HUES48 (cell line): ENCODE results near the gene ERF.

Experiments
- H3K27ac ChIP-seq: one replicate; pipeline ENCODE4 v1.7.0; 2013; ENCODE audit warnings: low read depth, low read length, inconsistent platforms
- H3K27me3 ChIP-seq: 2 replicates; pipeline ENCODE4 v1.6.1; 2013; ENCODE audit warnings: mild to moderate bottlenecking, low read length; ENCODE audit not compliant: control insufficient read depth, insufficient read depth
- H3K36me3 ChIP-seq: 2 replicates; pipeline ENCODE4 v1.6.1; 2013; ENCODE audit warnings: low read length; ENCODE audit not compliant: control insufficient read depth, insufficient read depth
- H3K4me1 ChIP-seq: 2 replicates; pipeline ENCODE4 v1.6.1; 2013; ENCODE audit warnings: mild to moderate bottlenecking, low read length; ENCODE audit not compliant: control insufficient read depth, insufficient read depth
- H3K4me3 ChIP-seq: 2 replicates; pipeline ENCODE4 v1.5.1; 2013; ENCODE audit warnings: mild to moderate bottlenecking, low read depth, low read length
- H3K9ac ChIP-seq: 2 replicates; pipeline ENCODE4 v1.6.1; 2013; ENCODE audit warnings: mild to moderate bottlenecking, low read depth, low read length, moderate library complexity
- H3K9me3 ChIP-seq: 2 replicates; pipeline ENCODE4 v1.6.1; 2013; ENCODE audit warnings: low read length; ENCODE audit not compliant: control insufficient read depth, insufficient read depth

The ERF gene

GRCh38 chr19:42292963-42293362, 38.0 kb upstream of the ERF start:
- Histone ChIP-seq H3K9ac (no peak overlapping the region), H3K27ac (no peak overlapping the region), H3K4me1 (peaks cover 5% of the 10 kb centered on the region; the same call in 1 of the 2 replicates), H3K27me3 (no peaks in the 10 kb centered on the region), H3K36me3 (peaks cover 71% of the 10 kb centered on the region), H3K9me3 (no peaks in the 10 kb centered on the region), H3K4me3 (no peak overlapping the region)

- Histone ChIP-seq H3K27ac (no peak overlapping the region), H3K9me3 (no peaks in the 10 kb centered on the region), H3K36me3 (peaks cover 78% of the 10 kb centered on the region)
These were observed 37.4 kb upstream of the ERF start for GRCh38 chr19:42292042-42292960.

GRCh38 chr19:42291435-42291810, 36.5 kb upstream of the ERF start:
- peaks cover 5% of the 10 kb centered on the region; the same call in 1 of the 2 replicates for H3K4me1 ChIP-seq
- H3K27me3 ChIP-seq, result no peaks in the 10 kb centered on the region
- no peaks in the 10 kb centered on the region for H3K9me3 ChIP-seq
- H3K36me3 ChIP-seq, result peaks cover 75% of the 10 kb centered on the region
- H3K9ac ChIP-seq, result no peak overlapping the region
- no peak overlapping the region for H3K4me3 ChIP-seq
- no peak overlapping the region for H3K27ac ChIP-seq

More at GRCh38 chr19:42292042-42292960, 37.4 kb upstream of the ERF start:
- no peaks in the 10 kb centered on the region for H3K27me3 ChIP-seq
- no peak overlapping the region for H3K9ac ChIP-seq
- H3K4me1 ChIP-seq, result peaks cover 5% of the 10 kb centered on the region; the same call in 1 of the 2 replicates
- H3K4me3 ChIP-seq, result no peak overlapping the region

- H3K27ac ChIP-seq, result no peak overlapping the region
- H3K9ac ChIP-seq, result no peak overlapping the region
- H3K27me3 ChIP-seq, result no peaks in the 10 kb centered on the region
- no peaks in the 10 kb centered on the region for H3K9me3 ChIP-seq
- peaks cover 5% of the 10 kb centered on the region; the same call in 1 of the 2 replicates for H3K4me1 ChIP-seq
- H3K4me3 ChIP-seq, result no peak overlapping the region
- peaks cover 75% of the 10 kb centered on the region for H3K36me3 ChIP-seq
These were observed 35.9 kb upstream of the ERF start for GRCh38 chr19:42290523-42291434.

GRCh38 chr19:42290136-42290522, 35.2 kb upstream of the ERF start:
- peaks cover 75% of the 10 kb centered on the region for H3K36me3 ChIP-seq
- H3K4me3 ChIP-seq, result no peak overlapping the region
- H3K9ac ChIP-seq, result no peak overlapping the region
- peaks cover 11% of the 10 kb centered on the region for H3K4me1 ChIP-seq
- no peak overlapping the region for H3K27ac ChIP-seq
- no peaks in the 10 kb centered on the region for H3K27me3 ChIP-seq
- H3K9me3 ChIP-seq, result no peaks in the 10 kb centered on the region

GRCh38 chr19:42289556-42290041, 34.7 kb upstream of the ERF start:
- Histone ChIP-seq H3K36me3 (peaks cover 73% of the 10 kb centered on the region), H3K9ac (no peak overlapping the region), H3K27me3 (no peaks in the 10 kb centered on the region), H3K9me3 (no peaks in the 10 kb centered on the region), H3K4me1 (peaks cover 14% of the 10 kb centered on the region), H3K4me3 (no peak overlapping the region), H3K27ac (no peak overlapping the region)

- Histone ChIP-seq H3K27me3 (no peaks in the 10 kb centered on the region), H3K4me3 (no peak overlapping the region), H3K36me3 (peaks cover 67% of the 10 kb centered on the region), H3K9ac (no peak overlapping the region), H3K4me1 (peaks cover 14% of the 10 kb centered on the region), H3K27ac (no peak overlapping the region), H3K9me3 (no peaks in the 10 kb centered on the region)
These were observed 34.1 kb upstream of the ERF start for GRCh38 chr19:42288881-42289555.

- Histone ChIP-seq H3K4me1 (peaks cover 16% of the 10 kb centered on the region), H3K9me3 (no peaks in the 10 kb centered on the region), H3K27me3 (no peaks in the 10 kb centered on the region), H3K4me3 (no peak overlapping the region), H3K36me3 (peaks cover 61% of the 10 kb centered on the region), H3K27ac (no peak overlapping the region), H3K9ac (no peak overlapping the region)
These were observed 33.5 kb upstream of the ERF start for GRCh38 chr19:42288387-42288786.

GRCh38 chr19:42287827-42288107, 32.8 kb upstream of the ERF start:
- no peaks in the 10 kb centered on the region for H3K27me3 ChIP-seq
- no peak overlapping the region for H3K4me3 ChIP-seq
- H3K9ac ChIP-seq, result no peak overlapping the region
- peaks cover 22% of the 10 kb centered on the region for H3K4me1 ChIP-seq
- no peak overlapping the region for H3K27ac ChIP-seq
- H3K9me3 ChIP-seq, result no peaks in the 10 kb centered on the region
- peaks cover 55% of the 10 kb centered on the region for H3K36me3 ChIP-seq

- H3K9ac ChIP-seq, result no peak overlapping the region
- no peaks in the 10 kb centered on the region for H3K27me3 ChIP-seq
- no peak overlapping the region for H3K4me3 ChIP-seq
- peaks cover 49% of the 10 kb centered on the region for H3K36me3 ChIP-seq
- no peak overlapping the region for H3K27ac ChIP-seq
- peaks cover 26% of the 10 kb centered on the region for H3K4me1 ChIP-seq
- no peaks in the 10 kb centered on the region for H3K9me3 ChIP-seq
These were observed 32.3 kb upstream of the ERF start for GRCh38 chr19:42287017-42287826.
